ENCODE measurements around the gene PLA1A. TPM values are rescaled to one million over a fixed set of nuclear protein-coding genes. Genes with fewer than 3 reads are reported as not detected.

PLA1A gene
- total and polyA plus RNA-seq, 10 of the 15 experiments (the other 5 are each of a cell fraction or from before 2014, with no cell fraction given), result 2.9 to 106 (median 4.8) TPM

DNA sequence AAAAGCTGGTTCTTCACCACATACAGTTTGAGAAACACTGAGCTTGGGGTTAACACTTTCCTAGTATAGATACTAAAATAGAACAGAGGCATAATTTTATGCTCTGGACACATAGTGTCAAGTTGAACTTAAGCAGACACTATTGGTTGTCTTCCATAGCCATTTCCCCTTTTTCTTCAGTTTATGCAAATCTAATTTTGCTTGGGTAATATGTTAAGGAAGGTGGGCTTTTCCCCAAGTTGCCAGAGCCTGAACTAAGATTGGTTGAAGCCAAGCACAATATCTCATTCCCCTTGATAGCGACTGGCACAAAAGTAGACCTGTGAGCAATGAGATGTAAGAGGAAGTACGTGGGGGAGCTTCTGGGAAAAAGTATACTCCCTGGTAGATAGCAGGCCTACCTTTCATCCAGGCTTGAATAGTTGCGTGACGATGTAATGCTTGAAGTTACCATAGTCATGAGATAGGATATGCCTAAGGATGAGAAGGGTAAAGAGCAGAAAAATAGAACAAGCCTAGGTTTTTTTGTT, 67.2 kb downstream of the PLA1A start (continued):
- TF ChIP-seq MXI1 (IDR thresholded peaks at IDR 0.05; ENCODE audit: low read depth, low read length) (peak; percentile 81; the same call in 1 of the 2 replicates), RAD51 (IDR thresholded peaks at IDR 0.05) (0 out of 2 replicates have a peak, but pooled peaks have one; percentile 3), MYC (IDR thresholded peaks at IDR 0.05; ENCODE audit: insufficient read depth, insufficient read length, insufficient replicate concordance, low read length, severe bottlenecking) (no peak), JUNB (IDR thresholded peaks at IDR 0.05) (no peak), STAT1 (conservative IDR thresholded peaks at IDR 0.05) (no peak), IKZF1 (conservative IDR thresholded peaks at IDR 0.05) (peak; percentile 75), BRCA1 (IDR thresholded peaks at IDR 0.05; ENCODE audit: low read depth, low read length) (no peak), MEF2B (IDR thresholded peaks at IDR 0.05; ENCODE audit: partially characterized antibody, poor library complexity, severe bottlenecking) (peak; percentile 74), RUNX3 (IDR thresholded peaks at IDR 0.05; ENCODE audit: low read length) (peak; percentile 41; the same call in 1 of the 2 replicates), BMI1 (IDR thresholded peaks at IDR 0.05; ENCODE audit: borderline replicate concordance) (no peak), SIN3A (IDR thresholded peaks at IDR 0.05; ENCODE audit: low read depth, low read length) (no peak), NFIC (IDR thresholded peaks at IDR 0.05; ENCODE audit: low read depth, low read length) (peak; percentile 11; the same call in 1 of the 2 replicates), ETV6 (conservative IDR thresholded peaks at IDR 0.05 in 1 of 2, IDR thresholded peaks at IDR 0.05 in 1 of 2; ENCODE audit: borderline replicate concordance in 1 of 2, low read depth in 1 of 2) (no peak), FOS (IDR thresholded peaks at IDR 0.05; ENCODE audit: borderline replicate concordance, extremely low read depth, insufficient read length) (no peak)
- TF ChIP-seq, protein P1, sequence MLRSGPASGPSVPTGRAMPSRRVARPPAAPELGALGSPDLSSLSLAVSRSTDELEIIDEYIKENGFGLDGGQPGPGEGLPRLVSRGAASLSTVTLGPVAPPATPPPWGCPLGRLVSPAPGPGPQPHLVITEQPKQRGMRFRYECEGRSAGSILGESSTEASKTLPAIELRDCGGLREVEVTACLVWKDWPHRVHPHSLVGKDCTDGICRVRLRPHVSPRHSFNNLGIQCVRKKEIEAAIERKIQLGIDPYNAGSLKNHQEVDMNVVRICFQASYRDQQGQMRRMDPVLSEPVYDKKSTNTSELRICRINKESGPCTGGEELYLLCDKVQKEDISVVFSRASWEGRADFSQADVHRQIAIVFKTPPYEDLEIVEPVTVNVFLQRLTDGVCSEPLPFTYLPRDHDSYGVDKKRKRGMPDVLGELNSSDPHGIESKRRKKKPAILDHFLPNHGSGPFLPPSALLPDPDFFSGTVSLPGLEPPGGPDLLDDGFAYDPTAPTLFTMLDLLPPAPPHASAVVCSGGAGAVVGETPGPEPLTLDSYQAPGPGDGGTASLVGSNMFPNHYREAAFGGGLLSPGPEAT (IDR thresholded peaks at IDR 0.05; ENCODE audit: low read depth), result peak; percentile 72; the same call in 1 of the 2 replicates
- TF ChIP-seq, protein P2, sequence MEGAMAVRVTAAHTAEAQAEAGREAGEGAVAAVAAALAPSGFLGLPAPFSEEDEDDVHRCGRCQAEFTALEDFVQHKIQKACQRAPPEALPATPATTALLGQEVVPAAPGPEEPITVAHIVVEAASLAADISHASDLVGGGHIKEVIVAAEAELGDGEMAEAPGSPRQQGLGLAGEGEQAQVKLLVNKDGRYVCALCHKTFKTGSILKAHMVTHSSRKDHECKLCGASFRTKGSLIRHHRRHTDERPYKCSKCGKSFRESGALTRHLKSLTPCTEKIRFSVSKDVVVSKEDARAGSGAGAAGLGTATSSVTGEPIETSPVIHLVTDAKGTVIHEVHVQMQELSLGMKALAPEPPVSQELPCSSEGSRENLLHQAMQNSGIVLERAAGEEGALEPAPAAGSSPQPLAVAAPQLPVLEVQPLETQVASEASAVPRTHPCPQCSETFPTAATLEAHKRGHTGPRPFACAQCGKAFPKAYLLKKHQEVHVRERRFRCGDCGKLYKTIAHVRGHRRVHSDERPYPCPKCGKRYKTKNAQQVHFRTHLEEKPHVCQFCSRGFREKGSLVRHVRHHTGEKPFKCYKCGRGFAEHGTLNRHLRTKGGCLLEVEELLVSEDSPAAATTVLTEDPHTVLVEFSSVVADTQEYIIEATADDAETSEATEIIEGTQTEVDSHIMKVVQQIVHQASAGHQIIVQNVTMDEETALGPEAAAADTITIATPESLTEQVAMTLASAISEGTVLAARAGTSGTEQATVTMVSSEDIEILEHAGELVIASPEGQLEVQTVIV (IDR thresholded peaks at IDR 0.05; ENCODE audit: borderline replicate concordance, partially characterized antibody), result no peak
- TF ChIP-seq, protein P3, sequence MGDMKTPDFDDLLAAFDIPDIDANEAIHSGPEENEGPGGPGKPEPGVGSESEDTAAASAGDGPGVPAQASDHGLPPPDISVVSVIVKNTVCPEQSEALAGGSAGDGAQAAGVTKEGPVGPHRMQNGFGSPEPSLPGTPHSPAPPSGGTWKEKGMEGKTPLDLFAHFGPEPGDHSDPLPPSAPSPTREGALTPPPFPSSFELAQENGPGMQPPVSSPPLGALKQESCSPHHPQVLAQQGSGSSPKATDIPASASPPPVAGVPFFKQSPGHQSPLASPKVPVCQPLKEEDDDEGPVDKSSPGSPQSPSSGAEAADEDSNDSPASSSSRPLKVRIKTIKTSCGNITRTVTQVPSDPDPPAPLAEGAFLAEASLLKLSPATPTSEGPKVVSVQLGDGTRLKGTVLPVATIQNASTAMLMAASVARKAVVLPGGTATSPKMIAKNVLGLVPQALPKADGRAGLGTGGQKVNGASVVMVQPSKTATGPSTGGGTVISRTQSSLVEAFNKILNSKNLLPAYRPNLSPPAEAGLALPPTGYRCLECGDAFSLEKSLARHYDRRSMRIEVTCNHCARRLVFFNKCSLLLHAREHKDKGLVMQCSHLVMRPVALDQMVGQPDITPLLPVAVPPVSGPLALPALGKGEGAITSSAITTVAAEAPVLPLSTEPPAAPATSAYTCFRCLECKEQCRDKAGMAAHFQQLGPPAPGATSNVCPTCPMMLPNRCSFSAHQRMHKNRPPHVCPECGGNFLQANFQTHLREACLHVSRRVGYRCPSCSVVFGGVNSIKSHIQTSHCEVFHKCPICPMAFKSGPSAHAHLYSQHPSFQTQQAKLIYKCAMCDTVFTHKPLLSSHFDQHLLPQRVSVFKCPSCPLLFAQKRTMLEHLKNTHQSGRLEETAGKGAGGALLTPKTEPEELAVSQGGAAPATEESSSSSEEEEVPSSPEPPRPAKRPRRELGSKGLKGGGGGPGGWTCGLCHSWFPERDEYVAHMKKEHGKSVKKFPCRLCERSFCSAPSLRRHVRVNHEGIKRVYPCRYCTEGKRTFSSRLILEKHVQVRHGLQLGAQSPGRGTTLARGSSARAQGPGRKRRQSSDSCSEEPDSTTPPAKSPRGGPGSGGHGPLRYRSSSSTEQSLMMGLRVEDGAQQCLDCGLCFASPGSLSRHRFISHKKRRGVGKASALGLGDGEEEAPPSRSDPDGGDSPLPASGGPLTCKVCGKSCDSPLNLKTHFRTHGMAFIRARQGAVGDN (IDR thresholded peaks at IDR 0.05), result no peak
- TF ChIP-seq, protein P4, sequence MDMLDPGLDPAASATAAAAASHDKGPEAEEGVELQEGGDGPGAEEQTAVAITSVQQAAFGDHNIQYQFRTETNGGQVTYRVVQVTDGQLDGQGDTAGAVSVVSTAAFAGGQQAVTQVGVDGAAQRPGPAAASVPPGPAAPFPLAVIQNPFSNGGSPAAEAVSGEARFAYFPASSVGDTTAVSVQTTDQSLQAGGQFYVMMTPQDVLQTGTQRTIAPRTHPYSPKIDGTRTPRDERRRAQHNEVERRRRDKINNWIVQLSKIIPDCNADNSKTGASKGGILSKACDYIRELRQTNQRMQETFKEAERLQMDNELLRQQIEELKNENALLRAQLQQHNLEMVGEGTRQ (IDR thresholded peaks at IDR 0.05; ENCODE audit: borderline replicate concordance, low read depth, low read length), result no peak
- TF ChIP-seq, protein P5, sequence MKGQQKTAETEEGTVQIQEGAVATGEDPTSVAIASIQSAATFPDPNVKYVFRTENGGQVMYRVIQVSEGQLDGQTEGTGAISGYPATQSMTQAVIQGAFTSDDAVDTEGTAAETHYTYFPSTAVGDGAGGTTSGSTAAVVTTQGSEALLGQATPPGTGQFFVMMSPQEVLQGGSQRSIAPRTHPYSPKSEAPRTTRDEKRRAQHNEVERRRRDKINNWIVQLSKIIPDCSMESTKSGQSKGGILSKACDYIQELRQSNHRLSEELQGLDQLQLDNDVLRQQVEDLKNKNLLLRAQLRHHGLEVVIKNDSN (IDR thresholded peaks at IDR 0.05; ENCODE audit: borderline replicate concordance, extremely low read length, insufficient read depth, low read depth, low read length), result no peak

All from GM12878 (cell line).